Glomerular visceral epithelial cell (primary cell): Measurements from ENCODE around the gene CMKLR1.

Experiments used
- DNase-seq: peaks from one replicate; pipeline ENCODE4 v3.0.0-alpha.2; 2016; ENCODE audit errors: extremely low spot score

Gene CMKLR1

DNA sequence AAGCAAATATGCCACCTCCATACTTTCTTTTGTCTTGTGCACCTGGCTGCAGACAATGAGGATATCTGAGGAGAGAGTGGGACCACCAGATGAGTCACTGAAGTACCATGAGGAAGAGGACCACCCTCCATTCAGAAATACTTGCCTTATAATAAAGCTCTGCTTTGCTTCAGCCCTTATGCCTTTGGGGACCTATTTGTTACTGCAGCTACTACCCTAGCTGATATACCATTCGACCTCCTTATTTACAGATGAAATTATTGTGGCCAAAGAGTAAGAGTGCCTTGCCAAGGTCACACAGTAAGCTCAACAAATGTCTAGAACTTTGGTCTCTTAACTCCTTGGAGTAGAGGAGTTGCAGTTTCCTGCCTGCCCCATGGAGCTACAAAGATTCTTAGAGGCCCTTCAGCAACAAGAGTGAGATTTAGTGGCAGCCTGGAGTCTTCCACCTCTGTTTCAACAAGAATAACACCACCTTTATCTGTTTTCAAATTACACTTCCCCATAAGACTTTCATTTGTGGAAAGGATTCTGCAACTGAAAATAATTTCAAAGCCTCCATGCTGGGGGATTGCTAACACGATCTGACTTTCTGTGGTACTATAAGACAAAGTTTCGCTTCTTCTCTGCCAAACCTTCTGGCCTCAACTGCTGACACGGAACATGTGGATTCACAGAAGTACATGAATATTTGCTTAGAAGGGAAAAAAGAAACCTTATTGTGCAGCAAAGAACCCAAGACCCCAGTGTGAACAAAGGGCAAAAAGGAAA, 3.6 kb downstream of the CMKLR1 start:
- DNase-seq: no peak

DNA sequence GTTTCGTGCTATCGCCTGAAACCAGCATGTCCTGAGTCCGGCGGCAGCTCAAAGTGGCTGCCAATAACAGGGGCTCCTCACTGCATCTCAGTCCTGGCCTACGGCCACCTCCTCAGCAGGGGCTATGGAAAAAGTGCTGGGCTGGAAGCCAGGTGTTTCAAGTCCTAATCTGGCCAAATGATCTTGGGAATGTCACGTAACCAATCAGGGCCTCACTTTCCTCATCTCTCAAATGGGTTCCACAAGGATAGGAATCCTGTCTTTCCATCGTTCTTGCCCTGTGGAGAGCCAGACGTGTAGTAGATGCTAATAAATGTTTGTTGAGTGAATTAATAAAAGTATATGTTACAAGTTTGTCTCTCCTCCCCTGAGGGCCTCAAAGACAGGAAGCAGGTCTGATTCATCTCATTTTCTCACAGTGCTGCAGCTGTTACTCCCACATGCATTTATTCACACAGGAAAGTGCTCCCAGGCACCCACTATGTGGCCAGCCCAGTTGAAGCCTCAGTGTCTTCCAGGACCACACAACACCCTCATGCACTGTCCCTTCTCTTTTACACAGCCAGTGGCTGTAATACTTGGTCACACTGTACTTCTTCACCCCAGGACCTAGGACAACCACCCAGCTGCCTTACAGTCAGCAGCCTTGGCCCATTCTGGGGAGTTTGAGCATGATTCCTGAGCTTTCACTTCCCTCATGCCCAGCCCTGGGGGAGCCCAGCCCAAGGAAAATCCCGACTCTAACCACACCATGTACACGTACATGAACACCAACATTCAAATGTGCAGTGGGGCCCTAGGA, 5.0 kb downstream of the CMKLR1 start:
- DNase-seq: no peak

DNA sequence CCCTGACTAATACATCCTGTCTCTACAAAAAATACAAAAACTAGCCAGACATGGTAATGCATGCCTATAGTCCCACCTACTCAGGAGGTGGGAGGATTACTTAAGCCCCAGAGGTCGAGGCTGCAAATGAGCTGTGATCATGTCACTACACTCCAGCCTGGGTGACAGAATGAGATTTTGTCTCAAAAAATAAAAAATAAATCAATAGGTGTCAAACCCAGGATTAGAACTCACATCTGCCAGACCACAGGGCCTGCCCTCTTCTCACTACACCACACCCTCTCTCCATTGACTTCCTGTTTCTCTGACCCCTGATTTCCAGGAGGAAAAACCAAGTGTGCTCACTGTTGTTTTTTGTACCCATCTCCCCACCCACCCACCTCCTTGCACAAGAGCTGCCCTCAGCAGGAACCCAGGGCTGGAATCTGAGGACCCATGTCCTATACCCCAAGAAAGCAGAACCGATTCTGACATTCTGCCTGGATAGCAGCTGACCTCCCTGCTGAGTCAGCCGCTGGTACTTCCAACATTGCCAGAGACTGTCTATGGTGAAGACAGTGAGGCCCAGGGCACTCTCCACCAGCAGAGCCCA, 6.2 kb downstream of the CMKLR1 start:
- no peak for DNase-seq

DNA sequence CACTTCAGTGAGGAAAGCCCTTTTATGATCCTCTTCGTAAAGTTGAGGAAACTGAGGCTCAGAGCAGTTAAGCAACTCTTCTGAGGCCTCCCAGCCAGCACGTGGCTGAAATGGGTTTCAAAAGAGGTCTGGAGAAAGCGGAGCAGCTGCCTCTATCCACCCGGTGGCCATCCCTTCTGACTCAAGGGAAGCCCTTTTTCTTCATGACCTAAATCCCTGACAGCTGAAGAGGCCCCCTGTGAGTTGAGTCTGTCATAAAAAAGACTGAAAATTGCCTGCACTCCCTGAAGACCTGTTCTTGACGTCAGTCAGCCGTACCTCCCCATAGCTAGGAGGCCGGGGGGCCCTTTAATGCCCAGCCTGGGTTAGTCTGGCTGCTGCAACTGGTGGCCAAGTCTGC, 10.7 kb downstream of the CMKLR1 start:
- no peak for DNase-seq

DNA sequence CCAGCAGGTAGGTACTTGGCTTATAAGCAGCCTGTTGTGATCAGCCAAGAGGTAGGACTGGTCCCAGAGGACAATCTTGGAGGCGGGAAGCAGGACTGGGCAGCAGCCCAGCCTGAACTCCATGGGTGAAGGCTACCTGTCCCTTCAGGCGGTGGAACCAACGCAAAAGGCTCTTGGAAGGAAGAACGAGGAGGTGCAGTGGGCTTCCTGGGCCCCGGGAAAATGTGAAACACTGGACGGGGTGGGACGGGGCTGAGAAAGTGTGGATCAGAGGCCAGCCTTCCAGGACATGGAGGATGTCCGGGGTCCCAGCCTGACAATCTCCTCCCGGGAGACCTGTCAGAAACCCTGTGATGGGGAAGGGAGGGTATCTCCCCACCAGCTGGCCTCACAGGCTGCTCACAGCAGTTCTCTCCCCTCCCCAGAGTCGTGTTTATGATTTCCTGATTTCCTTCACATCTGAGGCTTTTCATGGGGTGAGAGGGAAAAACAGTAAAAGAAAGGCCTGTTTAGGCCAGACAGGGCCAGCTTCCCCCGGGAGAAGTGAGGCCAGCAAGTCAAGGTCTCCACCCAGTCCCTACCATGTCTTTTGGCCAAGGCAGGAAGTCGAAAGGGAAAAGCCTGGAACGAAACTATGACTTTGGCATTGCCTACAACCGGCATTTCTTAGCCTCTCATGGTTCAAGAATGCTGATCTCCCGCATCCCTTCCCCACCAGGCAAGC, 11.3 kb downstream of the CMKLR1 start:
- DNase-seq: no peak

DNA sequence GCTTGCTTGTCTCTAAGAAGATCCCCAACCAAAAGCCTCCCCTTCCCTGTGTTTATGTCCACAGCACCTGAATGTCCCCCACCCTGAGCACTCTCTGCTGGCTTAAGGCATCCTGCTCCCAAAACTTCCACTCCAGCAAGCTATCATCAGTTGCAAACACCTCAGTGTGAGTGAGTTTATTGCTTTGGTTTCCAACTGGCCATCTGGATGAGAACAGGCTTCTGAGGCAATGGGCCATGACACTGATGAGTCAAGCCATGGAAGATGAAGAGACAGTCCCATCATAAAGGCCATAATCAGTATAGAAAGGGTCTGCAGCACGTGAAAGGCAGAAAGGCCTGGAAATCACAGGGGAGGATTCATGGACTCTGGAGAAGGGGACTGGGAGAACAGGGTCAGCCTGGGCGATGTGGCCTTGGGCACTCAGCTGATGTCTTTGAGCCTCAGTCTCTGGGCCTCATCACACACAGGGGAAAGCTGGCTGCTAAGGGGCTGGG, 12.8 kb downstream of the CMKLR1 start:
- DNase-seq: peak; percentile 26

DNA sequence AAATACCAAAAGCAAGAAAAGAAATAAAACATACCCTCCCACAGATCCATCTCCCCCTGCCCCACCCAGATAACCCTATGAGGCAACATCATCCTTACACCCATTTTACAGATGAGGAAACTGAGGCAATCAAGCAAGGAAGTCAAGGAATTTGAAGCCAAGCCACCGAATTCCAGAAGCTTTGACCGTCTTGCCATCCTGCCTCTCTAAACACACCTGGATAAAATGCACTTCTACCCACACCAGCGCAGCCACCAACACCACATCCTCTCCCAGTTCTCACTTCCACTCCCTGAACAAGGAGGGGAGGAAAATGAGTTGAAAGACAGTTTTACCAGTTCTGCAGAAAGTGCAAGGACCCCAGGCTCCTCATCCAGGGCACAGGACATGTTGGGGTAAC, 13.6 kb downstream of the CMKLR1 start:
- DNase-seq: no peak

DNA sequence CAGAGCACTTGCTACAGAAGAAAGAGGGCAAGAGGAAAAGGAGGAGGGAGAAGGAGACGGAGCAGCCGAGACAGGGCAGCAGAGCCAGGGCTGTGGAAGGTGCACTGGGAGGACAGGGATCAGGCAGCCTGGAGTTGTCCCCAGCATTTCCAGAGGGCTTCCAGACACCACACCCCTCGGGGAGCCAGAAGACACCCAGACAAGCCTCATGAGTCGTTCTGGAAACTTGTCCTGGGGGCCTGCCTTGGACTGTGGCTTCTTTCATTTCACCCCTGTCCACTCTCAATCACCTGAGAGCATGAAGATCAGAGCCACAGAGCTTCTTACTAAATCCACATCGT, 14.1 kb downstream of the CMKLR1 start:
- DNase-seq: no peak

DNA sequence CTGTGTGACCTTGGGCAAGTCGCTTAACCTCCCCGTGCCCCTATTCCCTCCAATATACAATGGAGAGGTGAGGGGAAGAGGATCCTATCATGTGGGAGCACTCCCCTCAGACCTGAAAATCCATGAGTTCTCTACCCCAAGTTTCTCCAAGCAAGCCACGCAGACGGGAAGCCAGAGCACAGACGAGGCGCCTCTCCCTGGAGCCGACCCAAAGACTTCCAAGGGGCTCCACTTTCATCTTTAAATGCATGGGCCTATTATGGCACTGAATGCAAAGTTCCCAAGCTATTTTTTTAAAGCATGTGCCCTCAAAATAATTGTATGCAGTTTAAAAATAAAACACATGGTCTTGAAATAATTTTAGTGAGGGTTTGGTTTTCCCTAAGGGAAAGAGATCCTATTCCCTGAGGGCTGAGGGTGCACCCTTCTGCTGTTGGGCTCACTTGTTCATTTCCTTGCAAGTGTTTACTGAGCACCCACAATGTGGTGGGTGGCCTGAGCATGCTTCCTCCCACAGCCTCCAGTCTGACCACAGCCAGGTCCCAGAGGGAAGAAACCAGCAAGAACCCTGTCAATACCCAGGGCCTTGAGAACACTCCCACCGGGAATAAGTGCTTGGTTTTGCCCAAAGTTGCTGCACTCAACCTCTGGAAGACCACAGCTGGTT, 14.6 kb downstream of the CMKLR1 start:
- DNase-seq: no peak

DNA sequence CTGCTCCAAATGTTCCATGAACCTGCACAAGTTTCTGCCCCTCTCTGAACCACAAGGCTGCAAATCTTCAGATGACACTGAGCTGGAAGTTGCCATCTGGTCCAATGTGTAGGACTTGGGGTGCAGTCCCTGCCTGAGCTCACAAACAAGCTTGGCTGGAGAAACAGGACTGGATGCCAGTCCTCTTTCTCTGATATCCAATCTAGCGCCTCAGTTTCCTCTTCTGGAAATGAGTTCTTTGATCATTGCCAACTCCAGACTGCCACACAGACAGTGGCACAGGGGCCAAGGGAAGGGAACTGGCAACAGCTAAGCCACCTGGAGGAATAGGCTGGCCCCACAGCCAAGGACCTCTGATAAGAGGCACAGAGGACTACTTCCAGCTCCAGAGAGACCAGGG, 15.5 kb downstream of the CMKLR1 start:
- DNase-seq: no peak

DNA sequence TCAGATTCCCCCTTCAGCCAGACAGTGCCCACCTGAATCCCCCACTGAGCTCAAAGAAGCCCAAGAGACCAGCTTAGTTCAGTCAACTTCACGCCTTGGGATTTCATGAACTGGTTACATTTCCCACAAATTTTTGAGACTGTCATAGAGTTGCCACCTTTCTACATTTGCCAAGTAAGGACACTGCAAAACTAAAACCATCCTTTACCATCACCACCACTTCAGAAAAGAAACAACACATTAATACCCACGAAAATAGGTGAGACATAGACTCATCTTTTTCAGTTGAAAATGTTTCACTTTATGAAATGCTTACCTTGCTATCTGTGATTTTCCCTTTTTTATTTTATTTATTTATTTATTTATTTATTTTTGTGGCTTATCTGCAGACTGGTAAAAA, 16.1 kb downstream of the CMKLR1 start:
- DNase-seq: no peak

DNA sequence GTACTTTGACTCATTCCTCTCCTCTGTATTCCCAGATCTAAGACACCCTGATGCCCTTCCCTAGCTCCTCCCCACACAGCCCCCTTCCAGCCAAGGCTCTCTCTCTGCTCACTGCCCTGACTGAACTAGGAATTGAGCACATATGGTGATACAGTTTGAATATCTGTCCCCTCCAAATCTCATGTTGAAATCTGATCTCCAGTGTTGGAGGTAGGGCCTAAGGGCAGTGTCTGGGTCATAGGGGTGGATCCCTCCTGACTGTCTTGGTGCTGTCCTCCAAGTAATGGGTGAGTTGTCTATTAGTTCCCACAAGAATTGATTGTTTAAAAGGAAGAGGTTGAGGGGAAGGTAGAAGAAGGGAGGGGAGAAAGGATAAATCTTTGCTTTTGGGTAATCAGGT, 17.4 kb downstream of the CMKLR1 start:
- DNase-seq: no peak

DNA sequence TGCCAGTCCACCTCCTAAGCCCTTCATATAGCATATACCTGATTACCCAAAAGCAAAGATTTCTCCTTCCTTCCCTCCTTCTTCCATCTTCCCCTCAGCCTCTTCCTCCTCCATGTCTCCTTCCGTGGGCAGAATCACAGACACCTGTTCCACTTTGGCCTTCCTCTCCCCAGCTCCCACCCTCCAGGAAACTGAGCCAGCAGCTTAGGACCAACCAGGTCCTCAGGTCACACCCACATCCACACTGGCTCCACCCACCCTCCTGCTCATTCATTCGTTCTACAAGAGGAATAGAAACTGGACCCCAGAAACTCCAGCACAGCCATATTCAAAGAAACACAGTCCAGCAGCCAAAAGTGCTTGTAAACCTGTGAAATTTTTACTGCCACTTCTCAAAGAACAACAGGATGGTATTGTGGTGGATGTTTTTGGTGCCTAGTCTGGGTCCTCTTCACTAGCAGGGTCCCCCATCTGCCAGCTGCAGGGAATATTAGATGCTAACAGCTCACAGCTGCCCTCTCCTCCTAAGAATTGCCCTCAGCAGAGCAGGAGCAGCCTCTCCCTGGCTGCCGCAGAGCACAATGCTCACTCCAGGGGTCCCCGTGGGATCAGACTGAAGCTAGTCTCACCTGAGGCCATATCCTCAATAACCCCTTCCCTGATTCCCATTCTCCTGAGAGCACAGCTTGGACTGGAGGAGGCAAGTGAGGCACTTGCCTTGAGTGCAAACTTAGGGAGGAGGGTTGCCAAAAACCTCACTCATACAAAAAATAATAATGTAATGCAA, 18.4 kb downstream of the CMKLR1 start:
- DNase-seq: no peak

DNA sequence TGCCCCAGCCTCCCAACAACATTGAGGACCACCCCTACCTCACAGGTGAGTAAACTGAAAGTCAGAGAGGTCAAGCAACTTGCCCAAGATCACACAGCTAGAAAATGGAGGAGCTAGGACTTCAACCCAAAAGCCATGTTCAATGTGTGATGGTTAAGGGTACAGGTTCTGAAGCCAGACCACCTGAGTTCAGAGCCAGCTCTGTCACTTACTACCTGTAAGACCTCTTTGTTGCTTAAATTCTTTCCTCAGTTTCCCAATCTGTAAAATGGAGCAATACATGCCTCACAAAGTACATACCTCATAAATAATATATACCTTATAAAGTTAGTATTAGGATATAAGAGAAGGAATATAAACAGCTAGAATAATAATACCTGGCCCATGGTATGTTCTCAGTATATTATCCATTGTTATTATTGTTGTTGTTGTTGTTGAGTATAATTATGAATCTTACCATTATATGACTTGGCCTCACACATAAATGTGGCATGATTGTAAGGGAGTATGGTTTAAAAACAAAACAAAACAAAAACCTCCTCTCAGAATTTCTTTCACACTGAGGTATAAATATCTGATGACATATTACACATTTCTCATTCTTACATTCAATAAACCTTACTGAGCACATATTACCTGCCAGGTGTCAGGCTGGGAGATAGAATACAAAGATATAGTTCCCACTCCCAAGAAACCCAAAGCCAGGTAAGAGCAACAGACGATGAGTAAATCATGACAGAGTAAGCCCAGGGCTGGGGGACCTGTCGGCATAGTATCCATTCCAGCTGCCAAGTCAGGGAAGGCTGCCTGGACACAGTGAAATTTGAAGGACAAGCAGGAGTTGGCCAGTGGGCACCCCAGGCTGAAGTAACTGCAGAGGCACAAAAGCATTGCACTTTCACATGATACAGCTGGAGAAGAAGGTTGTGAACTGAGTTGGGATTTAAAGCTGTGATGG, 19.6 kb downstream of the CMKLR1 start:
- no peak for DNase-seq

DNA sequence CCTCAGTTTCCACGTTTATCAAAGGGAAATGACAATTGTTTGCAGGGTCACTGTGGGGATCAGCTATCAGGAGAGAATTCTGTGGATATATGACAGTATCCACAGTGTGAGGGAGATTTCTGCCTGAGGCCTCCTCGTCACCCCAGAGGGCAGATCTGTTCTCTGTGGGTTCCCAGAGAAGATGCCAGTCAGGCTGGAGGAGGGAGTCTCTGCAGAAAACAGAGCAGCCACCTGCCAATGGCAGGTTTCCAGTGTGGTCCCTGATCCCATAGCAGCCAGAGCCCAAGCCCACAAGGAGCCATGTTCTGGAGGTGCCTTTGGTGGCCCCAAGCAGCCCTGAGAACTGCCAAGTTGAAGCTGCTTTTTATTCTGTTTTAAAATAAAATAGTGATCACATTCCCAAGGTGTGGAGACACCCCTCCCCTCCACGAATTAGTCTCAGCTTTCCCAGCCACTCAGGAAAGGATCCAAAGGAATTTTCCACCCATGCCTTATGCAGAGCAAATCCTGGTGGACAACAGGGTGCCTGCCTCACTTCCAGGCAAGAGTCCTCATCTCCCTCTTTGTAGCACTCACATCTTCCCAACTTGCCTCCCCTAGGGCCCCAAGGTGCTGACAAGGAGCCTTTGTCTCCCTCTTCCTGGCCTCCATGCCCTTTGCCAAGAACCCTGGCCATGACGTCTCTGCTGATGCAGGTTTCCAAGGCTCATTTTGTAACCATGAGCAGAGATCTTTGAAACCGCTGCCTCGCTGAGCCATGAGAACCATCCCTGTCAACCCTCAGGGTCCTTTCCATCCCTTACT, 20.4 kb downstream of the CMKLR1 start:
- no peak for DNase-seq

DNA sequence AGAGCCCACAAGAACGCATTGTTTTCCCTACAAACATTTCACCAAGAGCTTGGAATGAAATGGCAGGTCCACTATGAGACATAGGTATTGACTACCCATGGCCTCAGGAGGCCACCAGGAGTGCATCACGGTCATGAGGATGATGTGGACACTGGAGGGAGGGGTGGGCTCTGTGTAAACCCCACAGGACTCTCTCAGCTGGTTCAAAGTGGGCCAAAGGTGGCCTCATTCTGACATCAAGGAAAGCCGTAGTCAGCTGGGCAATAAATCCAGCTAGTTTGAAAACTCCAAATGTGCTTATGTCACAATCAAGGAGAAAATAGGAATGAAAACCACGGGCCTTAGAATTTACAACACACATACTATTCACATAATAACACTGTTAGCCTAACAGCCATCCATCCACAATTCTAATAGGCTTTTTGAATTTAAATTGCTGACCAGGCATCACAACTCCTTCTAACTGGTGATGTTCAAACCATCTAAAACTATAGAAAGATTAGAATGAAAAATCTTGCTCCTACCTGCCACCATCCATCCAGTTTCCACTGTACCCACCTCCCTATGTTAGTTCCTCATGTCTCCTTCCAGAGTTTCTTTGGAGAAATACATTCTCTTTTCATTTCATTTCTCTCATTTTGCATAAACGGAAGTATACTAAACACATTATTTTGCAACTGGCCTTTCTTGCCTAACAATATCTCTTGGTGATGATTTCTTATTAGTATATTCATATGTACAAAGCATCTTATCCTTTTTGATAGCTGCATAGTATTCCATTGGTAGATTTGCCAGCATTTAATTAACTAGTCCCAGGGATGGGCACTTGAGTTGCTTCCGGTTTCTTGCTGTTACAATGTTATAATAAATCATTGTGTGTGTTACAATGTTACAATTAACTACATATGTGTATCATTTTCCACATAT, 21.5 kb downstream of the CMKLR1 start:
- DNase-seq: no peak

DNA sequence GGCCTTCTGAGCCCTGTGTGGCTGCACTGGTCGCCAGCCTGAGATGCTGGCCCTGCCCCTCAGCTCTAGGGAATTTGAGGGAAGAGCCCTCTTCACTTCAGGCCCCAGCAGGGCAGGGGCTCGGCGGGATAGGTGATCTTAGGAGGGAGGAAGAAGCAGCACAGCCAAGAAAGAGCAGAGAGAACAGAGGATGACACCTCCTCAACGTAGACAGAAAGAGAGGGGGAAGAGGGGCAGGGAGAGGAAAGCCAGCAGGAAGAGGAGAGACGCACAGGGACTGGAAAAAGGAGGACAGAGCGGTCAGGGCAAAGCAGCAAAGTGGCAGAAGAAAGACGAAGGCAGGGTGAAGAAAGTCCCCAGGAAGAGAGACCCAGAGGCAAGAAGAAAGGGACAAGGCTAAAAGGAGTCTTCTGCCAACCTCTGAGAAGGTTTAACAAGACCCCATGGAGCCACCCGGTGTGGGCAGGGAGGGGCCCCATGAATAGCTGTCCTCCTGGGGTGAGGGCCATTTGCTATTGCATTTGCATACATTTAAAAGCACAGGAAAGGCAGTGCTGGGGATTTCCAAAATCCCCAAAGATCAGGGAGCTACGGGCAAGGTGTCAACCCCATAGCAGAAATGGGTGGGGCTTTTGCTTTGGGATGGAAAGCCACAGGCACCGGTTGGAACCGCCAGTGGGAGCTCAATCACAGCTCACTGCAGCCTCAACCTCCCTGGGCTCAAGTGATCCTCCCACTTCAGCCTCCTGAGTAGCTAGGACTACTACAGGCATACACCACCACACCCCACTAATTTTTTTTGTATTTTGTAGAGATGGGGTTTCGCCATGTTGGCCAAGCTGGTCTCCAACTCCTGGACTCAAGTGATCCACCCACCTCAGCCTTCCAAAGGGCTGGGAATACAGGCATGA, 22.7 kb downstream of the CMKLR1 start:
- no peak for DNase-seq
